CD14-positive monocyte (primary cell): Measurements from ENCODE around the gene SSMEM1. TPM values are rescaled to one million over a fixed set of nuclear protein-coding genes. Genes with fewer than 3 reads are reported as not detected.
A peak's percentile ranks its signal among the peaks of the same experiment; 100 is the strongest.

Experiments used
- DNase-seq, 3 donors: peaks; one replicate each; pipeline ENCODE4 v3.0.0-alpha.2; 2011 to 2022
- H2AFZ ChIP-seq: 2 replicates; pipeline ENCODE4 v1.6.0; 2012; ENCODE audit warnings: mild to moderate bottlenecking, low read depth, low read length, inconsistent platforms; ENCODE audit not compliant: insufficient read depth, poor library complexity, severe bottlenecking
- H3K27ac ChIP-seq, 2 donors: 1 replicate in 1 of 2; 2 replicates in 1 of 2; pipeline ENCODE4 v1.5.1; 2012 to 2013; ENCODE audit warnings: low read length in 2 of 2, control low read depth in 1 of 2, inconsistent platforms in 1 of 2, low read depth in 1 of 2, mild to moderate bottlenecking in 1 of 2
- H3K27me3 ChIP-seq, 2 donors: one replicate each; pipeline versions ENCODE4 v1.6.0 to v1.6.1; 2011 to 2013; ENCODE audit warnings: low read length in 2 of 2; ENCODE audit not compliant: control insufficient read depth in 2 of 2, insufficient read depth in 2 of 2
- H3K36me3 ChIP-seq, 2 donors: replicated peaks in 1 of 2; 1 replicate in 1 of 2; 2 replicates in 1 of 2; pipeline versions ENCODE4 v1.5.1 to v1.6.1; 2012 to 2013; ENCODE audit warnings: low read length in 2 of 2, control low read depth in 1 of 2, inconsistent platforms in 1 of 2, mild to moderate bottlenecking in 1 of 2; ENCODE audit not compliant: insufficient read depth in 2 of 2, control insufficient read depth in 1 of 2
- H3K4me1 ChIP-seq, 2 donors: 1 replicate in 1 of 2; 2 replicates in 1 of 2; pipeline versions ENCODE4 v1.5.1 to v1.6.1; 2012 to 2013; ENCODE audit warnings: low read length in 2 of 2, control low read depth in 1 of 2, inconsistent platforms in 1 of 2, mild to moderate bottlenecking in 1 of 2, moderate library complexity in 1 of 2; ENCODE audit not compliant: insufficient read depth in 2 of 2, control insufficient read depth in 1 of 2
- H3K4me2 ChIP-seq: replicated peaks from 2 replicates; pipeline ENCODE3; 2012; ENCODE audit warnings: low read length, moderate library complexity, mild to moderate bottlenecking; ENCODE audit not compliant: poor library complexity, severe bottlenecking; ENCODE audit errors: extremely low read depth
- H3K4me3 ChIP-seq, 3 experiments: fragments of 200-600 bp in 1 of 3; sonication (generic) in 1 of 3; replicated peaks in 1 of 3; 1 replicate in 2 of 3; 2 replicates in 1 of 3; pipeline ENCODE4 v1.5.1; 2011 to 2013; ENCODE audit warnings: low read length in 3 of 3, mild to moderate bottlenecking in 3 of 3, control low read depth in 2 of 3, low read depth in 2 of 3, inconsistent platforms in 1 of 3, moderate library complexity in 1 of 3
- H3K79me2 ChIP-seq: 2 replicates; pipeline ENCODE4 v1.6.0; 2012; ENCODE audit warnings: mild to moderate bottlenecking, control low read depth, inconsistent platforms, low read length, moderate library complexity; ENCODE audit not compliant: insufficient read depth
- H3K9ac ChIP-seq: 2 replicates; pipeline ENCODE4 v1.6.0; 2017; ENCODE audit warnings: low read length, mild to moderate bottlenecking; ENCODE audit not compliant: insufficient read depth, poor library complexity, severe bottlenecking
- H3K9me3 ChIP-seq, 2 donors: replicated peaks in 1 of 2; 1 replicate in 1 of 2; 2 replicates in 1 of 2; pipeline versions ENCODE4 v1.5.1 to v1.6.1; 2012 to 2013; ENCODE audit warnings: low read length in 2 of 2, control low read depth in 1 of 2; ENCODE audit not compliant: control insufficient read depth in 1 of 2, insufficient read depth in 1 of 2
- H4K20me1 ChIP-seq: 2 replicates; pipeline ENCODE4 v1.6.0; 2012; ENCODE audit warnings: mild to moderate bottlenecking, low read length, control low read depth, moderate library complexity; ENCODE audit not compliant: insufficient read depth
- H3K27ac Mint-ChIP-seq, 7 donors: one replicate each; pipeline ENCODE4 v1.8.0; 2020; ENCODE audit warnings: mild to moderate bottlenecking in 7 of 7, mixed read lengths in 7 of 7, moderate library complexity in 6 of 7, inconsistent platforms in 2 of 7
- H3K27me3 Mint-ChIP-seq, 3 donors: one replicate each; pipeline ENCODE4 v1.8.0; 2021 to 2022; ENCODE audit warnings: low read depth in 3 of 3, mild to moderate bottlenecking in 3 of 3, mixed read lengths in 3 of 3, moderate library complexity in 3 of 3, inconsistent platforms in 1 of 3
- H3K36me3 Mint-ChIP-seq, 2 donors: one replicate each; pipeline ENCODE4 v1.8.0; 2020; ENCODE audit warnings: mixed read lengths in 2 of 2, inconsistent platforms in 1 of 2, mild to moderate bottlenecking in 1 of 2
- H3K4me1 Mint-ChIP-seq: one replicate; pipeline ENCODE4 v1.8.0; 2020; ENCODE audit warnings: mild to moderate bottlenecking, mixed read lengths
- H3K4me3 Mint-ChIP-seq, 2 donors: one replicate each; pipeline ENCODE4 v1.8.0; 2020; ENCODE audit warnings: mild to moderate bottlenecking in 2 of 2, mixed read lengths in 2 of 2, moderate library complexity in 1 of 2
- H3K9me3 Mint-ChIP-seq, 7 donors: one replicate each; pipeline ENCODE4 v1.8.0; 2020 to 2022; ENCODE audit warnings: mixed read lengths in 7 of 7, mild to moderate bottlenecking in 6 of 7, moderate library complexity in 6 of 7, inconsistent platforms in 2 of 7
- WGBS: methylation state at CpG from one replicate; pipeline ENCODE4 v1.1.5; 2013; ENCODE audit warnings: missing lambda C conversion rate; ENCODE audit not compliant: insufficient coverage; 5-methylcytosine and 5-hydroxymethylcytosine counted together
- intact Hi-C, 2 donors: fragments of 100-400 bp; cut with micrococcal nuclease; formaldehyde crosslinking; loops; one replicate each; pipeline versions ENCODE4 v1.15.0 to v1.15.1; 2023
- polyA plus RNA-seq, 3 donors: library from polyadenylated mRNA; depleted of rRNA in 1 of 3; unstranded in 2 of 3; stranded (reverse) in 1 of 3; fragments of 300-500 nt in 2 of 3; fragments of >200 nt in 1 of 3; fragmentation: Illumina TruSeq in 2 of 3; gene quantifications; 1 replicate in 2 of 3; 2 replicates in 1 of 3; pipeline ENCODE4 v1.2.3, GENCODE V29; 2012 to 2021
- TF ChIP-seq, protein P1 (sequence below): fragments of 200-600 bp; IDR thresholded peaks from one replicate; pipeline ENCODE4 v1.8.0; 2022; ENCODE audit warnings: antibody characterized with exemption, mild to moderate bottlenecking

The SSMEM1 gene
- polyA plus RNA-seq, 3 donors, result not detected

DNA sequence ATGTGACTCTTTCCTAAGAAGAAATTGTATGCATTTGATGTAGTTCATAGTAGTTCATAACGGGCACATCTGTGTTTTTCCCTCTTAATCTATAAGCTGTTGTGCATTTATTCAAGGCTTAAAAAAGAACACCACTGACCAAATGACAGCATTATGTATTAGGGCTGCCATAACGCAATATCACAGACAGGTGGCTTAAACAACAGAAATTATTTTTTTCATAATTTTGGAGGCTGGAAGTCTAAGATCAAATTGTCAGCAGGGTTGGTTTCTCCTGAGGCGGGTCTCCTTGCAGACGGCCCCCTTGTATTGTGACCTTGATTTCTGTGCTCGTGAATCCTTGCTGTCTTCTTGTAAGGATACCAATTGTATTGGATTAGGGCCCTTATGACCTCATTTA is 627 bp upstream of the SSMEM1 start:
- Mint-ChIP-seq H3K4me1 (peaks cover 9% of the 10 kb centered on the region), H3K27me3 (peaks cover 0 to 2% (median 0%) of the 10 kb centered on the region in 3 donors), H3K4me3 (no peak overlapping the region), H3K27ac (peak overlapping the region in 1 of 7 donors; percentile 42), H3K9me3 (peaks cover 0 to 3% (median 0%) of the 10 kb centered on the region in 7 donors), H3K36me3 (peaks cover 8 to 12% of the 10 kb centered on the region in 2 donors)
- no peak overlapping the region for H3K9ac ChIP-seq
- peak overlapping the region; percentile 27 for H2AFZ ChIP-seq
- H3K27me3 ChIP-seq, result no peaks in the 10 kb centered on the region
- no peaks in the 10 kb centered on the region for H4K20me1 ChIP-seq
- H3K4me2 ChIP-seq, result no peak overlapping the region
- H3K4me1 ChIP-seq, result peaks cover 6 to 11% of the 10 kb centered on the region in 2 donors
- intact Hi-C loops, result no loop called here
- H3K79me2 ChIP-seq, result peaks cover 9% of the 10 kb centered on the region
- no peaks in the 10 kb centered on the region for H3K9me3 ChIP-seq
- no peak overlapping the region for H3K4me3 ChIP-seq
- DNase-seq, result no peak
- H3K27ac ChIP-seq, result no peak overlapping the region
- TF ChIP-seq, protein P1, sequence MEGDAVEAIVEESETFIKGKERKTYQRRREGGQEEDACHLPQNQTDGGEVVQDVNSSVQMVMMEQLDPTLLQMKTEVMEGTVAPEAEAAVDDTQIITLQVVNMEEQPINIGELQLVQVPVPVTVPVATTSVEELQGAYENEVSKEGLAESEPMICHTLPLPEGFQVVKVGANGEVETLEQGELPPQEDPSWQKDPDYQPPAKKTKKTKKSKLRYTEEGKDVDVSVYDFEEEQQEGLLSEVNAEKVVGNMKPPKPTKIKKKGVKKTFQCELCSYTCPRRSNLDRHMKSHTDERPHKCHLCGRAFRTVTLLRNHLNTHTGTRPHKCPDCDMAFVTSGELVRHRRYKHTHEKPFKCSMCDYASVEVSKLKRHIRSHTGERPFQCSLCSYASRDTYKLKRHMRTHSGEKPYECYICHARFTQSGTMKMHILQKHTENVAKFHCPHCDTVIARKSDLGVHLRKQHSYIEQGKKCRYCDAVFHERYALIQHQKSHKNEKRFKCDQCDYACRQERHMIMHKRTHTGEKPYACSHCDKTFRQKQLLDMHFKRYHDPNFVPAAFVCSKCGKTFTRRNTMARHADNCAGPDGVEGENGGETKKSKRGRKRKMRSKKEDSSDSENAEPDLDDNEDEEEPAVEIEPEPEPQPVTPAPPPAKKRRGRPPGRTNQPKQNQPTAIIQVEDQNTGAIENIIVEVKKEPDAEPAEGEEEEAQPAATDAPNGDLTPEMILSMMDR, result no peak
- H3K36me3 ChIP-seq, result peaks cover 7 to 14% of the 10 kb centered on the region in 2 donors
- WGBS, result no CpG with 5 or more reads among the region's 5 CpGs

DNA sequence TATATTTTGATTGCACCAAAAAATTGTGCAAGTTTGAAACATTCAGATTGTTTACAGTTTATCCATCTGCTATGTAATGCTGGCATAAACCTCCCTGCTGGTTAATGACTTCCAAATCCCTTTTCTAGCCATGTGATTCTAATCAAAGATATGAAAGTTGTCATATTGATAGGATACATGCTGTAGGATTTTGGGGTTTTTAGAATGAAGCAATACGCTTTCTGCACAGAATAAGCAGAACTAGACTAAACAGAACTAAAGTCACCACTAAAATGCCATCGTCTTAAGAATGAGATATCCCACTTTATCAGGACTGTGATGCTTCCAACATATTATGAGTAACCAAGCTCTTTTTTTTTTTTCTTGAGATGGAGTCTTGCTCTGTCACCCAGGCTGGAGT is 856 bp downstream of the SSMEM1 start:
- Histone ChIP-seq H3K36me3 (no peaks in the 10 kb centered on the region), H3K4me1 (peaks cover 6 to 11% of the 10 kb centered on the region in 2 donors), H2AFZ (no peak overlapping the region), H3K9ac (no peak overlapping the region), H3K27me3 (no peaks in the 10 kb centered on the region), H3K4me2 (no peak overlapping the region), H3K79me2 (peaks cover 9% of the 10 kb centered on the region), H4K20me1 (no peaks in the 10 kb centered on the region), H3K4me3 (no peak overlapping the region), H3K9me3 (no peaks in the 10 kb centered on the region), H3K27ac (no peak overlapping the region)
- DNase-seq, result no peak
- Mint-ChIP-seq H3K27ac (no peak overlapping the region), H3K36me3 (peaks cover under 1% of the 10 kb centered on the region in 2 donors), H3K4me1 (peaks cover 9% of the 10 kb centered on the region), H3K4me3 (no peak overlapping the region), H3K27me3 (peaks cover 0 to 2% (median 2%) of the 10 kb centered on the region in 3 donors), H3K9me3 (peaks cover 0 to 3% (median 0%) of the 10 kb centered on the region in 7 donors)
- WGBS, result no CpG with 5 or more reads among the region's 2 CpGs
- TF ChIP-seq, protein P1, result no peak
- intact Hi-C loops, result no loop called here
